ENCODE results near the gene DNAH12. TPM values are rescaled to one million over a fixed set of nuclear protein-coding genes. Genes with fewer than 3 reads are reported as not detected.
A peak's percentile ranks its signal among the peaks of the same experiment; 100 is the strongest.
"Not testable (repeated sequence)": the region's sequence is repeated elsewhere in the genome, so short reads cannot be mapped to it uniquely, and the experiment has no call there.

DNAH12 gene
- total RNA-seq, 2 donors from 2014 or later, result 0.04 to 0.05 TPM

GRCh38 chr3:57309769-57310360, 234.3 kb downstream of the DNAH12 start:
- ATAC-seq (no peak), DNase-seq (ENCODE audit: low spot score in 2 of 2) (no peak)
- no peaks in the 10 kb centered on the region for H3K36me3 Mint-ChIP-seq

GRCh38 chr3:57303520-57303919, 240.6 kb downstream of the DNAH12 start:
- DNase-seq (ENCODE audit: low spot score in 2 of 2); ATAC-seq; H3K36me3 Mint-ChIP-seq; H3K27ac Mint-ChIP-seq; H3K9me3 Mint-ChIP-seq: not testable (repeated sequence)

More at GRCh38 chr3:57309769-57310360, 234.3 kb downstream of the DNAH12 start:
- H3K9me3 Mint-ChIP-seq, result no peaks in the 10 kb centered on the region
- no peak overlapping the region for H3K27ac Mint-ChIP-seq

GRCh38 chr3:57298041-57298440, 246.1 kb downstream of the DNAH12 start:
- Mint-ChIP-seq H3K9me3 (no peaks in the 10 kb centered on the region), H3K36me3 (no peaks in the 10 kb centered on the region), H3K27ac (no peak overlapping the region)
- DNase-seq (ENCODE audit: low spot score in 2 of 2) (peak in 1 of 2 donors; percentile 8), ATAC-seq (peak; percentile 80 to 100)

- DNase-seq (ENCODE audit: low spot score in 2 of 2), result no peak
- ATAC-seq, result no peak
- no peaks in the 10 kb centered on the region for H3K9me3 Mint-ChIP-seq
- H3K27ac Mint-ChIP-seq, result no peak overlapping the region
- H3K36me3 Mint-ChIP-seq, result no peaks in the 10 kb centered on the region
Measured at GRCh38 chr3:57292897-57293526, 251.1 kb downstream of the DNAH12 start.

GRCh38 chr3:57292159-57292896, 251.8 kb downstream of the DNAH12 start, which contains the start of gene ASB14:
ASB14 (minus strand) TSS chr3:57292685; CDS start chr3:57292033, 652 bp downstream.
- peaks cover 0 to 1% of the 10 kb centered on the region in 2 donors for H3K9me3 Mint-ChIP-seq
- no peak within 1 kb of the TSS for H3K27ac Mint-ChIP-seq
- DNase-seq (ENCODE audit: low spot score in 2 of 2), result no peak
- peaks cover 0 to 5% of the 10 kb centered on the region in 2 donors for H3K36me3 Mint-ChIP-seq
- no peak for ATAC-seq

- no peak for ATAC-seq
Measured at GRCh38 chr3:57288403-57288802, 255.7 kb downstream of the DNAH12 start.

GRCh38 chr3:57287205-57287604, 256.9 kb downstream of the DNAH12 start:
- H3K27ac Mint-ChIP-seq, result no peak overlapping the region
- peaks cover 0 to 4% of the 10 kb centered on the region in 2 donors for H3K9me3 Mint-ChIP-seq
- DNase-seq (ENCODE audit: low spot score in 2 of 2) (no peak), ATAC-seq (no peak)
- peaks cover 0 to 7% of the 10 kb centered on the region in 2 donors for H3K36me3 Mint-ChIP-seq

More at GRCh38 chr3:57288403-57288802, 255.7 kb downstream of the DNAH12 start:
- Mint-ChIP-seq H3K36me3 (peaks cover 0 to 7% of the 10 kb centered on the region in 2 donors), H3K27ac (no peak overlapping the region), H3K9me3 (peaks cover 0 to 4% of the 10 kb centered on the region in 2 donors)
- DNase-seq (ENCODE audit: low spot score in 2 of 2), result no peak

GRCh38 chr3:57283334-57283733, 260.8 kb downstream of the DNAH12 start:
- no peak for ATAC-seq

GRCh38 chr3:57281715-57282114, 262.4 kb downstream of the DNAH12 start:
- peaks cover 0 to 6% of the 10 kb centered on the region in 2 donors for H3K36me3 Mint-ChIP-seq
- H3K9me3 Mint-ChIP-seq, result no peaks in the 10 kb centered on the region
- DNase-seq (ENCODE audit: low spot score in 2 of 2) (no peak), ATAC-seq (peak in 1 of 2 donors; percentile 51)
- no peak overlapping the region for H3K27ac Mint-ChIP-seq

More at GRCh38 chr3:57283334-57283733, 260.8 kb downstream of the DNAH12 start:
- no peak overlapping the region for H3K27ac Mint-ChIP-seq
- H3K9me3 Mint-ChIP-seq, result peaks cover 0 to 4% of the 10 kb centered on the region in 2 donors
- no peak for DNase-seq (ENCODE audit: low spot score in 2 of 2)
- peaks cover 6 to 7% of the 10 kb centered on the region in 2 donors for H3K36me3 Mint-ChIP-seq

GRCh38 chr3:57279685-57280084, 264.5 kb downstream of the DNAH12 start:
- no peaks in the 10 kb centered on the region for H3K9me3 Mint-ChIP-seq
- DNase-seq (ENCODE audit: low spot score in 2 of 2), result no peak

GRCh38 chr3:57278237-57278636, 265.9 kb downstream of the DNAH12 start:
- DNase-seq (ENCODE audit: low spot score in 2 of 2) (no peak), ATAC-seq (no peak)
- no peaks in the 10 kb centered on the region for H3K9me3 Mint-ChIP-seq
- H3K27ac Mint-ChIP-seq, result no peak overlapping the region
- peaks cover 0 to 10% of the 10 kb centered on the region in 2 donors for H3K36me3 Mint-ChIP-seq

More at GRCh38 chr3:57279685-57280084, 264.5 kb downstream of the DNAH12 start:
- peaks cover 0 to 6% of the 10 kb centered on the region in 2 donors for H3K36me3 Mint-ChIP-seq
- H3K27ac Mint-ChIP-seq, result peak overlapping the region in 1 of 2 donors; percentile 65
- ATAC-seq, result no peak

GRCh38 chr3:57275393-57275792, 268.8 kb downstream of the DNAH12 start:
- no peak for ATAC-seq
- no peak for DNase-seq (ENCODE audit: low spot score in 2 of 2)
- peaks cover 4 to 10% of the 10 kb centered on the region in 2 donors for H3K36me3 Mint-ChIP-seq
- H3K9me3 Mint-ChIP-seq, result no peaks in the 10 kb centered on the region
- H3K27ac Mint-ChIP-seq, result no peak overlapping the region

GRCh38 chr3:57274845-57275244, 269.3 kb downstream of the DNAH12 start:
- ATAC-seq (no peak), DNase-seq (ENCODE audit: low spot score in 2 of 2) (no peak)
- H3K27ac Mint-ChIP-seq, result no peak overlapping the region
- no peaks in the 10 kb centered on the region for H3K9me3 Mint-ChIP-seq
- H3K36me3 Mint-ChIP-seq, result peaks cover 4 to 9% of the 10 kb centered on the region in 2 donors

- Mint-ChIP-seq H3K9me3 (no peaks in the 10 kb centered on the region), H3K36me3 (peaks cover 35 to 44% of the 10 kb centered on the region in 2 donors), H3K27ac (no peak overlapping the region)
- DNase-seq (ENCODE audit: low spot score in 2 of 2) (no peak), ATAC-seq (no peak)
Measured at GRCh38 chr3:57268416-57268815, 275.7 kb downstream of the DNAH12 start.

GRCh38 chr3:57261929-57262328, 282.2 kb downstream of the DNAH12 start:
- ATAC-seq, result no peak

GRCh38 chr3:57261119-57261518, 283.0 kb downstream of the DNAH12 start:
- Mint-ChIP-seq H3K36me3 (peaks cover 44 to 73% of the 10 kb centered on the region in 2 donors), H3K27ac (no peak overlapping the region), H3K9me3 (peaks cover 0 to 5% of the 10 kb centered on the region in 2 donors)
- ATAC-seq (no peak), DNase-seq (ENCODE audit: low spot score in 2 of 2) (no peak)

More at GRCh38 chr3:57261929-57262328, 282.2 kb downstream of the DNAH12 start:
- peaks cover 52 to 81% of the 10 kb centered on the region in 2 donors for H3K36me3 Mint-ChIP-seq
- no peak for DNase-seq (ENCODE audit: low spot score in 2 of 2)
- H3K27ac Mint-ChIP-seq, result no peak overlapping the region
- peaks cover 0 to 5% of the 10 kb centered on the region in 2 donors for H3K9me3 Mint-ChIP-seq

- Mint-ChIP-seq H3K27ac (no peak overlapping the region), H3K36me3 (peaks cover 14 to 40% of the 10 kb centered on the region in 2 donors), H3K9me3 (peaks cover 0 to 3% of the 10 kb centered on the region in 2 donors)
- ATAC-seq, result no peak
- DNase-seq (ENCODE audit: low spot score in 2 of 2), result no peak
Measured at GRCh38 chr3:57257678-57258077, 286.5 kb downstream of the DNAH12 start.

Measured in activated naive CD4-positive, alpha-beta T cell treated with anti-CD3 and anti-CD28 coated beads, Interleukin-2, amount 50 U/mL, for 72 hours (primary cell).